ENCODE measurements around the gene TSPOAP1. TPM values are rescaled to one million over a fixed set of nuclear protein-coding genes. Genes with fewer than 3 reads are reported as not detected.

The TSPOAP1 gene
- total RNA-seq, 1 donor from 2014 or later = 0.79 TPM

- Histone ChIP-seq H3K27me3 (ENCODE audit: insufficient read depth, low read length) (no peaks in the 10 kb centered on the region), H3K79me2 (ENCODE audit: insufficient read depth, low read length) (no peaks in the 10 kb centered on the region), H3K9ac (ENCODE audit: low read length) (peak overlapping the region; percentile 52), H2AFZ (ENCODE audit: low read depth, low read length) (peak overlapping the region; percentile 18), H3K27ac (ENCODE audit: low read depth, low read length) (no peak overlapping the region), H3K36me3 (ENCODE audit: insufficient read depth, low read length) (peaks cover 6% of the 10 kb centered on the region), H3K4me2 (ENCODE audit: low read length) (peak overlapping the region; percentile 82), H3K4me1 (ENCODE audit: insufficient read depth, low read length) (peaks cover 32% of the 10 kb centered on the region), H3K9me3 (ENCODE audit: insufficient read depth, low read depth, low read length) (no peaks in the 10 kb centered on the region), H3K4me3 (ENCODE audit: insufficient read depth, low read depth, low read length) (peak overlapping the region; percentile 8), H4K20me1 (ENCODE audit: insufficient read depth, low read length) (no peaks in the 10 kb centered on the region)
- Mint-ChIP-seq H3K4me3 (ENCODE audit: unreplicated experiment) (no peak overlapping the region), H3K36me3 (ENCODE audit: low read depth, unreplicated experiment) (peaks cover 5% of the 10 kb centered on the region), H3K4me1 (ENCODE audit: low read depth, unreplicated experiment) (peaks cover 27% of the 10 kb centered on the region), H3K27me3 (ENCODE audit: low read depth, unreplicated experiment) (no peaks in the 10 kb centered on the region), H3K9me3 (ENCODE audit: unreplicated experiment) (no peaks in the 10 kb centered on the region), H3K27ac (ENCODE audit: unreplicated experiment) (no peak overlapping the region)
- DNase-seq (ENCODE audit: low read depth) (no peak), FAIRE-seq (no peak)
- TF ChIP-seq, protein P1, sequence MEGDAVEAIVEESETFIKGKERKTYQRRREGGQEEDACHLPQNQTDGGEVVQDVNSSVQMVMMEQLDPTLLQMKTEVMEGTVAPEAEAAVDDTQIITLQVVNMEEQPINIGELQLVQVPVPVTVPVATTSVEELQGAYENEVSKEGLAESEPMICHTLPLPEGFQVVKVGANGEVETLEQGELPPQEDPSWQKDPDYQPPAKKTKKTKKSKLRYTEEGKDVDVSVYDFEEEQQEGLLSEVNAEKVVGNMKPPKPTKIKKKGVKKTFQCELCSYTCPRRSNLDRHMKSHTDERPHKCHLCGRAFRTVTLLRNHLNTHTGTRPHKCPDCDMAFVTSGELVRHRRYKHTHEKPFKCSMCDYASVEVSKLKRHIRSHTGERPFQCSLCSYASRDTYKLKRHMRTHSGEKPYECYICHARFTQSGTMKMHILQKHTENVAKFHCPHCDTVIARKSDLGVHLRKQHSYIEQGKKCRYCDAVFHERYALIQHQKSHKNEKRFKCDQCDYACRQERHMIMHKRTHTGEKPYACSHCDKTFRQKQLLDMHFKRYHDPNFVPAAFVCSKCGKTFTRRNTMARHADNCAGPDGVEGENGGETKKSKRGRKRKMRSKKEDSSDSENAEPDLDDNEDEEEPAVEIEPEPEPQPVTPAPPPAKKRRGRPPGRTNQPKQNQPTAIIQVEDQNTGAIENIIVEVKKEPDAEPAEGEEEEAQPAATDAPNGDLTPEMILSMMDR (IDR thresholded peaks at IDR 0.05; ENCODE audit: insufficient read depth, low read depth, low read length) = no peak
- TF ChIP-seq EZH2 (IDR thresholded peaks at IDR 0.05; ENCODE audit: insufficient read depth, low read length) = no peak
Observed at GRCh38 chr17:58339755-58340404, 11.3 kb upstream of the TSPOAP1 start.

DNA sequence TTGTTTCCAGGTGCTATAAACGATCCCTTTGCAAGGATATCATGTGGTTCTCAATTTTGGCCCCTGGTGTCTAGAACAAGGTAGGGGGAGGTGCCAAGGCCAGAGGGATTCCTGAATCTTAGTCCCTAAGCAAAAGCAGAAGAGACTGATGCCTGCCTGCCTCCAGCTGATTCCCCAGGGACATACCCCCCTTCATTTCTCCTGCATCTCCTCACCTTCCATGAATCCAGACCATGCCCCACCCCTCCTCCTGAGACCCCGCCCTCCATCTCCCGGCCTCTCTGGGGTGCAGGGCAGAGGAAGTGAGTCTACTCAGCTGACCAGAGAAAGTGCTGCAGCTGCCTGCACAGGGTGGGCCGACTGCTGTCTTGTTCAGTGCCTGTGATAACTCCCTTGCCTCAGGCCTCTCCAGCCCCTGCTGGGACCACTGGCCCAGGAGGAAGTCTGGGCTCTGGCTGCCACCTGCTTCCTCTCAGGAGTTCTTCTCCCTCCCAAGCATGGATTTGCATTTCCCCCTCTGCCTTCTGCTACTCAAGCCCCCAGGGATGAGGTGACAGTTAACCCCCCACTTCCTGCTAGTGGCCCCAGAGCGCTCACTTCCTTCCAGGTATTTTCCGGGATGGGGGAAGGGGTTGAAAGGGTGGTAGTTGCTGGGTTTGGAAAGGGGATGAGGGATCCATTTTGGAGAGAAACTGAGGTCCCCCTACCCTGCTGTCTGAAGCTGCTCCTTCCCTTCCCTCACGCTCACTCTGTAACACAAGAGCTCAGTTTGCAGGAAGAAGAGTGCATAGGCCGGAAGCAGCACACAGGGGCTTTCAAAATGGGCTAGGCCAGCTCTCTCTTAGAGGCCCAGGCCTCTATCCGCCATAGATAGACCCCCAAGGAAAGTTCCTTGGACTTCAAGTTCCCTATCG is 10.5 kb upstream of the TSPOAP1 start:
- Mint-ChIP-seq H3K4me3 (ENCODE audit: unreplicated experiment) (no peak overlapping the region), H3K27ac (ENCODE audit: unreplicated experiment) (peak overlapping the region; percentile 47), H3K9me3 (ENCODE audit: unreplicated experiment) (no peaks in the 10 kb centered on the region), H3K27me3 (ENCODE audit: low read depth, unreplicated experiment) (no peaks in the 10 kb centered on the region), H3K4me1 (ENCODE audit: low read depth, unreplicated experiment) (peaks cover 21% of the 10 kb centered on the region), H3K36me3 (ENCODE audit: low read depth, unreplicated experiment) (no peaks in the 10 kb centered on the region)
- TF ChIP-seq, protein P1 (IDR thresholded peaks at IDR 0.05; ENCODE audit: insufficient read depth, low read depth, low read length) = no peak
- TF ChIP-seq EZH2 (IDR thresholded peaks at IDR 0.05; ENCODE audit: insufficient read depth, low read length) = no peak
- Histone ChIP-seq H3K4me3 (ENCODE audit: insufficient read depth, low read depth, low read length) (peak overlapping the region; percentile 35), H3K79me2 (ENCODE audit: insufficient read depth, low read length) (no peaks in the 10 kb centered on the region), H2AFZ (ENCODE audit: low read depth, low read length) (peak overlapping the region; percentile 18), H3K4me2 (ENCODE audit: low read length) (peak overlapping the region; percentile 82), H3K4me1 (ENCODE audit: insufficient read depth, low read length) (peaks cover 32% of the 10 kb centered on the region), H4K20me1 (ENCODE audit: insufficient read depth, low read length) (no peaks in the 10 kb centered on the region), H3K27me3 (ENCODE audit: insufficient read depth, low read length) (no peaks in the 10 kb centered on the region), H3K36me3 (ENCODE audit: insufficient read depth, low read length) (no peaks in the 10 kb centered on the region), H3K9ac (ENCODE audit: low read length) (peak overlapping the region; percentile 52), H3K9me3 (ENCODE audit: insufficient read depth, low read depth, low read length) (no peaks in the 10 kb centered on the region), H3K27ac (ENCODE audit: low read depth, low read length) (peak overlapping the region; percentile 56)
- DNase-seq (ENCODE audit: low read depth) (peak; percentile 68), FAIRE-seq (no peak)
